ENCODE results near the gene NKAIN1. TPM values are rescaled to one million over a fixed set of nuclear protein-coding genes. Genes with fewer than 3 reads are reported as not detected.

The NKAIN1 gene
- total RNA-seq, 4 donors from 2014 or later: 1.4 to 4.6 (median 4.0) TPM

DNA sequence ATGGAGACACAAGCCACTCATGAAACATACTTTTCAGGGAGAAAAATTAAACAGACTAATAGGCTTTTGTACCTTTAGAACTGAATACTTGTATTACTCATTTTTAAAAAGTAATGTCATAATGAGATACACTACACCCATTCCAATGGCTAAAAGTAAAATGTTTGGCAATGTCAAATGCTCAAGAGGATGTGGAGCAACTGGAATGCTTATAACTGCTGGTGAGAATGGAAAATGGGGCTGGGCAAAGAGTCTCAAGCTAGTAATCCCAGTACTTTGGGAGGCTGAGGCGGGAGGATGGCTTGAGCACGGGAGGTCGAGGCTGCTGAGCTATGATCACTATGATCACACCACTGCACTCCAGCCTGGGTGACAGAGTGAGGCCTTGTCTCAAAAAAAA, 86.3 kb downstream of the NKAIN1 start:
- in situ Hi-C loops (cut with MboI; ENCODE audit: low sequenced_read_pairs in 4 of 4): no loop called here
- H3K27me3 ChIP-seq: no peaks in the 10 kb centered on the region
- TF ChIP-seq POLR2A (IDR thresholded peaks at IDR 0.05) (no peak), CTCF (IDR thresholded peaks at IDR 0.05 in 4 of 5, conservative IDR thresholded peaks at IDR 0.05 in 1 of 5) (no peak)
- no peak overlapping the region for H3K4me3 ChIP-seq
- ATAC-seq (no peak), DNase-seq (no peak)
- no peaks in the 10 kb centered on the region for H3K9me3 ChIP-seq
- H3K4me1 ChIP-seq: peaks cover 0 to 4% of the 10 kb centered on the region in 2 donors
- intact Hi-C loops (cut with DNase I; ENCODE audit: low total_unique reads): loop anchor here (5.0 to 10.0 kb wide), 2 partner anchors 86 to 169 kb away; partner anchors contain the start of gene PUM1
- no peak overlapping the region for H3K27ac ChIP-seq
- H3K36me3 ChIP-seq: peaks cover 0 to 5% of the 10 kb centered on the region in 2 donors

DNA sequence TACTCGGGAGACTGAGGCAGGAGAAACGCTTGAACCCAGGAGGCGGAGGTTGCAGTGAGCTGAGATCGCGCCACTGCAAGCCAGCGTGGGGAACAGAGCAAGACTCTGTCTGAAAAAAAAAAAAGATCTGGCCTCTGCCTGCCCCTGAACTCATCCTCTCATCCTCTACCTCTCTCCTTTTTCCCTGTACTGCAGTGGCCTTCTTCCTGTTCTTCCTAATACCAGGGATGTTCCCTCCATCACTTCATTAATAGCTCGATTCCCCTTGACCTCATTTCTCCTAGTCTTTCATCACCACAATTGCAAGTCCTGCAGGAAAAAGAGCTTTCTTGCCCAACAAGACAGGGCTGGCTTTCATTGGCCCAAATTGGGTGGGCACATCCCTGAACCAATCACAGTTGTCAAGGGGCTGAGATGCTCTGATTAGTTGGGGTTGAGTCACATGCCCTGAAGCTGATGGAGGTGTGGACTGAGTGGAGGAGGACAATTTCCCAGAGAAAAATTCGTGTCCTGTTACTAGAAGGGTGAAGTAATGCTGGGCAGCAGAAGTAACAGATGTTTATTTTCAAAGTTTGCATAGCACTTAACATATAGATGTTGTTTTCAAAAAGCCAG, 87.4 kb downstream of the NKAIN1 start:
- DNase-seq: no peak
- H3K4me3 ChIP-seq: no peak overlapping the region
- no peak overlapping the region for H3K27ac ChIP-seq
- no peak for ATAC-seq
- intact Hi-C loops (cut with DNase I; ENCODE audit: low total_unique reads) (loop anchor here (5.0 to 10.0 kb wide), 2 partner anchors 85 to 167 kb away; partner anchors contain the start of gene PUM1), in situ Hi-C loops (cut with MboI; ENCODE audit: low sequenced_read_pairs in 4 of 4) (no loop called here)
- H3K4me1 ChIP-seq: peaks cover 0 to 4% of the 10 kb centered on the region in 2 donors
- peaks cover 0 to 5% of the 10 kb centered on the region in 2 donors for H3K36me3 ChIP-seq
- no peaks in the 10 kb centered on the region for H3K27me3 ChIP-seq
- TF ChIP-seq CTCF (IDR thresholded peaks at IDR 0.05 in 4 of 5, conservative IDR thresholded peaks at IDR 0.05 in 1 of 5): no peak
- no peak for TF ChIP-seq POLR2A (IDR thresholded peaks at IDR 0.05)
- no peaks in the 10 kb centered on the region for H3K9me3 ChIP-seq

DNA sequence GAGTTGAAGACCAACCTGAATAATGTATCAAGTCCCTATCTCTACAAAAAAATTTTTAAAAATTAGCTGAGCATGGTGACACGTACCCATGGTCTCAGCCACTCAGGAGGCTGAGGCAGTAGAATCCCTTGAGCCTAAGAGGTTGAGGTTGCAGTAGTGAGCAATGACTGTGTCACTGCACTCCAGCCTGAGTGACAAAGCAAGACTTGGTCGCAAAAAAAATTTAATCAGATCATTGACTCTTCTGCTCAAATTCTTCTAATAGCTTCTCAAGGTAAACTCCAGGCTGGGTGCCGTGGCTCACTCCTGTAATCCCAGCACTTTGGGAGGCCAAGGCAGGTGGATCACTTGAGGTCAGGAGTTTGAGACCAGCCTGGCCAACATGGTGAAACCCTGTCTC, 88.3 kb downstream of the NKAIN1 start:
- in situ Hi-C loops (cut with MboI; ENCODE audit: low sequenced_read_pairs in 4 of 4): no loop called here
- DNase-seq (no peak), ATAC-seq (no peak)
- TF ChIP-seq POLR2A (IDR thresholded peaks at IDR 0.05): no peak
- no peak for TF ChIP-seq CTCF (IDR thresholded peaks at IDR 0.05 in 4 of 5, conservative IDR thresholded peaks at IDR 0.05 in 1 of 5)
- intact Hi-C loops (cut with DNase I; ENCODE audit: low total_unique reads): loop anchor here (5.0 to 10.0 kb wide), 2 partner anchors 84 to 167 kb away; partner anchors contain the start of gene PUM1
- H3K27ac ChIP-seq: no peak overlapping the region
- H3K36me3 ChIP-seq: peaks cover 0 to under 1% of the 10 kb centered on the region in 2 donors
- peaks cover 0 to 4% of the 10 kb centered on the region in 2 donors for H3K4me1 ChIP-seq
- H3K27me3 ChIP-seq: no peaks in the 10 kb centered on the region
- H3K4me3 ChIP-seq: no peak overlapping the region
- no peaks in the 10 kb centered on the region for H3K9me3 ChIP-seq

- in situ Hi-C loops (cut with MboI; ENCODE audit: low sequenced_read_pairs in 4 of 4): no loop called here
- ATAC-seq: no peak
These were observed 91.3 kb downstream of the NKAIN1 start for GRCh38 chr1:31148409-31148808.

More at GRCh38 chr1:31148409-31148808, 91.3 kb downstream of the NKAIN1 start:
- TF ChIP-seq CTCF (IDR thresholded peaks at IDR 0.05 in 4 of 5, conservative IDR thresholded peaks at IDR 0.05 in 1 of 5) (no peak), POLR2A (IDR thresholded peaks at IDR 0.05) (no peak)
- H3K36me3 ChIP-seq: no peaks in the 10 kb centered on the region
- H3K9me3 ChIP-seq: no peaks in the 10 kb centered on the region
- DNase-seq: no peak
- H3K27ac ChIP-seq: no peak overlapping the region
- intact Hi-C loops (cut with DNase I; ENCODE audit: low total_unique reads): no loop called here
- no peak overlapping the region for H3K4me3 ChIP-seq
- no peaks in the 10 kb centered on the region for H3K27me3 ChIP-seq
- H3K4me1 ChIP-seq: no peaks in the 10 kb centered on the region

Measured in gastrocnemius medialis (tissue), 4 donors.